ENCODE measurements around the gene SH2D1A. TPM values are rescaled to one million over a fixed set of nuclear protein-coding genes. Genes with fewer than 3 reads are reported as not detected.

SH2D1A gene
- total RNA-seq, 1 donor from 2014 or later = 0.30 TPM

DNA sequence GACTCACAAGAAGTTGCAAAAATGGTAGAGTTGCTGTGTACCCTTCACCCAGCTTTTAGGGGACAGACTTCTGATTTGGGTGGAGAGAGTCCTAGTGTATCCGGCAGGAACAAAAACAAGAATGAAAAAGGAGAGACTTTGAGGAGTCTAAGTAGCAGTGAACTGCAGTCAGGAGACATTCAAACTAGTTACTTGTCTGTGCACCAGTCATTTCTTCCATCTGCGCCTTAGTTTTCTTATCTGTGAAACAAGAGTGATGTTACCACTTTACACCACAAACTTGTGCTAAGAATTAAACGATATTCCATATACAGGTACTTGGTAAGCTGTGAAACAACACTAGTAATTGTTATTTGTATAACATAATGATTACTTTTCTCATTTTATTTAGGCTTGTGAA, 47.3 kb downstream of the SH2D1A start:
- TF ChIP-seq, protein P1, sequence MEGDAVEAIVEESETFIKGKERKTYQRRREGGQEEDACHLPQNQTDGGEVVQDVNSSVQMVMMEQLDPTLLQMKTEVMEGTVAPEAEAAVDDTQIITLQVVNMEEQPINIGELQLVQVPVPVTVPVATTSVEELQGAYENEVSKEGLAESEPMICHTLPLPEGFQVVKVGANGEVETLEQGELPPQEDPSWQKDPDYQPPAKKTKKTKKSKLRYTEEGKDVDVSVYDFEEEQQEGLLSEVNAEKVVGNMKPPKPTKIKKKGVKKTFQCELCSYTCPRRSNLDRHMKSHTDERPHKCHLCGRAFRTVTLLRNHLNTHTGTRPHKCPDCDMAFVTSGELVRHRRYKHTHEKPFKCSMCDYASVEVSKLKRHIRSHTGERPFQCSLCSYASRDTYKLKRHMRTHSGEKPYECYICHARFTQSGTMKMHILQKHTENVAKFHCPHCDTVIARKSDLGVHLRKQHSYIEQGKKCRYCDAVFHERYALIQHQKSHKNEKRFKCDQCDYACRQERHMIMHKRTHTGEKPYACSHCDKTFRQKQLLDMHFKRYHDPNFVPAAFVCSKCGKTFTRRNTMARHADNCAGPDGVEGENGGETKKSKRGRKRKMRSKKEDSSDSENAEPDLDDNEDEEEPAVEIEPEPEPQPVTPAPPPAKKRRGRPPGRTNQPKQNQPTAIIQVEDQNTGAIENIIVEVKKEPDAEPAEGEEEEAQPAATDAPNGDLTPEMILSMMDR (IDR thresholded peaks at IDR 0.05; ENCODE audit: borderline replicate concordance) = no peak

DNA sequence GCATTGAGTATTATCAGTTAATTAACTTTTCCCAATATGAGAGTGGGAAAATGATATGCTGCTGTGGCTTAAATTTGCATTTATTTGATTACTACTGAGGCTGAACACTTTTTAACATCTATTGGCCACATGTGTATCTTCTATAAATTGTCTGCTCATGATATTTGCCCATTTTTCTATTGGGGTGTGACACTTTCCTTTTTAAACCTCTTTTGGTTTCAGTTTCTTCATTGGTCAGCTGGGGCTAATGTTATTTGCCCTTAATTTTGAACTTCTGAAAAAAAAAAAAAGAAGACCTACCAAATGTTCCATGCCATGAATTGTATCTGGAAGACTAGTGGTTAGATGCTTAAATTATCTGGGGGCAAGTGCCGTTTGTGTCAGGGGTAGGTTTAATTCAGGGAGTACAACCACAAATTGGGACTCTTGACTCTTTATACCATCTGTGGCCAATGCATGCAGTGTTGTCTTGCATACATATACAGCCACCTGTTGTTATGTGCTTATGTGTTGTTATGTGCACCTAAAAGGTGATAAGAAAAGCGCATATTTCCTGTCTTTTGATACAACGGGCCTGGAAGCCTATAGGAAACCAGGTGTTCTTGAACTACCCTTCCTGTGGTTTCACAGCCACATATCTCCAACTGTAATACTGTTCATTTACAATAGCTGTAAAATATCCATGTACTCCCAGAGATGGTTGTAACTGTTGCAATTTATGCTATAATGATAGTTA, 49.0 kb downstream of the SH2D1A start:
- H3K36me3 ChIP-seq = no peaks in the 10 kb centered on the region
- no peak overlapping the region for H3K4me3 ChIP-seq
- H3K4me1 ChIP-seq = no peaks in the 10 kb centered on the region
- H3K27me3 ChIP-seq (ENCODE audit: low read depth) = no peaks in the 10 kb centered on the region
- DNase-seq = no peak
- TF ChIP-seq, protein P1 (IDR thresholded peaks at IDR 0.05; ENCODE audit: borderline replicate concordance) = no peak
- intact Hi-C loops (cut with micrococcal nuclease) = no loop called here
- H3K27ac ChIP-seq (replicated peaks) = no peak overlapping the region
- H3K9me3 ChIP-seq (replicated peaks) = no peaks in the 10 kb centered on the region

More for the DNA sequence above, 47.3 kb downstream of the SH2D1A start:
- no peak overlapping the region for H3K4me3 ChIP-seq
- no peaks in the 10 kb centered on the region for H3K4me1 ChIP-seq
- DNase-seq = no peak
- H3K27ac ChIP-seq (replicated peaks) = no peak overlapping the region
- H3K27me3 ChIP-seq (ENCODE audit: low read depth) = no peaks in the 10 kb centered on the region
- H3K36me3 ChIP-seq = no peaks in the 10 kb centered on the region
- intact Hi-C loops (cut with micrococcal nuclease) = no loop called here
- H3K9me3 ChIP-seq (replicated peaks) = no peaks in the 10 kb centered on the region

DNA sequence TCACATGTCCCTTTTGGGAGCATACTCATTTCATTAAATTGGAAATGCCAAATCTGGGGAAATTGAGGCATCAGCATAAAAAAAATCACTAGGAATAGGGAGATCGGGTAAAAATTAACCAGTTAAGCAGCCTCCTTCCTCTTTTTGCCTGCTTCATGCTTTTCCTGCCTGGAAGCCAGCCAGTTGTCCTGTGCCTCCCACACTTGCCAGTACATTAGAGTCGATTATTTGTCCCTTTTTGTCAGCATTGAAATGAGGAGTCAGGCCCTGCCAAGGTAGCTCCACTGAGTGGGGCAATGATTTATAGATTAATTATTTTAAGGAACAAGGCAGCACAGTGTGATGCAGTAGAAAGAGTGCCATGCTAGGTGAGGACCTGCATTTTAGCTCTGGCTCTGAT, 55.3 kb downstream of the SH2D1A start:
- TF ChIP-seq, protein P1 (IDR thresholded peaks at IDR 0.05; ENCODE audit: borderline replicate concordance) = no peak
- no peak for DNase-seq
- H3K4me3 ChIP-seq = no peak overlapping the region
- no peaks in the 10 kb centered on the region for H3K9me3 ChIP-seq (replicated peaks)
- no peaks in the 10 kb centered on the region for H3K36me3 ChIP-seq
- no peaks in the 10 kb centered on the region for H3K27me3 ChIP-seq (ENCODE audit: low read depth)
- H3K4me1 ChIP-seq = no peaks in the 10 kb centered on the region
- no peak overlapping the region for H3K27ac ChIP-seq (replicated peaks)
- intact Hi-C loops (cut with micrococcal nuclease) = no loop called here

DNA sequence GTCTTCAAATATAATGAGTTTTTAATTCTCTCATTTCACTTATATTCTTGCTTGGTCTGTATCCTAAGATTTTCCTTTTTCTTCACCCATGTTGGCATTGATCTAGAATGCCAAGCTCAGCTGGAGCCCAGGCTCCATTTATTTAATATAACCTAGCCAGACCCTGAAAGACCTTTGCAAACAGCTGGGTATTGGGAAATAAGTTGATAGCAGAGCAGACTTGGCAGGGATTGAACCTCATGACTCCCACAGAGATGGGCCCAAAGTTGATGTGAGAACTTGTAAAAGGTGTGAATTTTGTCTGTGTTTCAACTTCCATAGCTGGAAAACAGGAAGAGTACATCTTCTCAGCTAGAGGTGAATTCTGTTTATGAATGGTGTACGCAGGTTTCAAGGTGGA, 59.5 kb downstream of the SH2D1A start:
- no peaks in the 10 kb centered on the region for H3K36me3 ChIP-seq
- H3K27ac ChIP-seq (replicated peaks) = no peak overlapping the region
- no peaks in the 10 kb centered on the region for H3K4me1 ChIP-seq
- intact Hi-C loops (cut with micrococcal nuclease) = no loop called here
- no peak for DNase-seq
- H3K9me3 ChIP-seq (replicated peaks) = no peaks in the 10 kb centered on the region
- TF ChIP-seq, protein P1 (IDR thresholded peaks at IDR 0.05; ENCODE audit: borderline replicate concordance) = no peak
- H3K27me3 ChIP-seq (ENCODE audit: low read depth) = no peaks in the 10 kb centered on the region
- no peak overlapping the region for H3K4me3 ChIP-seq

DNA sequence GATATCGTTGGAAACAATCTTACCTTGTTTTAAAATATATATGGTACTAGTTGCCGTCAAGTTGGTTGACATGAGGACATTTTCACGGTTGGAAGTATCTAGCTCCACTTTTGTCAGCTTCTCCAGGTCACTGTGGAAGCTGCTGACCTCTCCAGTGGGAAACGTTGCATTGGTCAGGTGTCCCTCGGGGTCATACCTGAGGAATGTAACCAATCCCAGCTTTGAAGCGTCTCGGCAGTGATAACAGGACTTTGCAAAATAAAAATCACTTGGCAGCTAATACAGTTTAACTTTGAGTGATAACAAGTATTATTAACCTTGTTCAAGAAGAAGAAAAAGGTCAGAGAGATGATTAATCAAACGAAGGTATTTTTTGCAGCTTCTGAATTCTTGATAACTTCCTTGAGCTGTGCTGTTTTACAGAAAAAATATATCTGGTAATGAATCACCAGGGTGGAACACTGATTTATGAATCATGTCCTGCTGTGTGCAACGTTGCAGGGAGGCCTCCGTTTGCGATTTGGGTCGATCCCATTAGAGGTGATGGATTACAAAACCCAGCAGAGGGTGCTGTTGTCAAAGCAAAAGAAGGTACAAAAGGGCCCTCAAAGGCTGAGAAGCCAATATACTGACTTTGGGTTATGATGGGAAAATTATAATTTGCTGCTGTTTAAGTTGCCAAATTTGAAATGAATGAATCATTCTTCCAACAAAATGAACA, 60.1 kb downstream of the SH2D1A start:
- H3K4me1 ChIP-seq = no peaks in the 10 kb centered on the region
- H3K4me3 ChIP-seq = no peak overlapping the region
- no peak for DNase-seq
- no peaks in the 10 kb centered on the region for H3K27me3 ChIP-seq (ENCODE audit: low read depth)
- intact Hi-C loops (cut with micrococcal nuclease) = no loop called here
- no peak overlapping the region for H3K27ac ChIP-seq (replicated peaks)
- H3K36me3 ChIP-seq = no peaks in the 10 kb centered on the region
- TF ChIP-seq, protein P1 (IDR thresholded peaks at IDR 0.05; ENCODE audit: borderline replicate concordance) = peak; percentile 60
- H3K9me3 ChIP-seq (replicated peaks) = no peaks in the 10 kb centered on the region
